NCI-H345 treated with DMSO at 0.1 percent for 48 hours (cell line): Measurements from ENCODE around the gene ACOXL.
"Not testable (repeated sequence)": the region's sequence is repeated elsewhere in the genome, so short reads cannot be mapped to it uniquely, and the experiment has no call there.

ENCODE experiments used
- DNase-seq: peaks from one replicate; lab custom pipeline; 2025; ENCODE audit not compliant: unreplicated experiment; lab: John Stamatoyannopoulos, UW

ACOXL gene

GRCh38 chr2:110732422-110733413, at the start of gene ACOXL:
TSS of gene ACOXL (plus strand) at chr2:110732573. CDS start at chr2:110768390, 35,817 bp downstream.
- DNase-seq, result peak; percentile 28

- no peak for DNase-seq
These were observed 49.5 kb upstream of the ACOXL start for GRCh38 chr2:110682872-110683271.

GRCh38 chr2:110687775-110688484, 44.4 kb upstream of the ACOXL start:
- not testable (repeated sequence) for DNase-seq

- no peak for DNase-seq
These were observed 43.7 kb upstream of the ACOXL start for GRCh38 chr2:110688594-110689091.

GRCh38 chr2:110690083-110690965, 42.0 kb upstream of the ACOXL start:
- no peak for DNase-seq

- no peak for DNase-seq
These were observed 40.6 kb upstream of the ACOXL start for GRCh38 chr2:110691612-110692258.

GRCh38 chr2:110695146-110695898, 37.1 kb upstream of the ACOXL start:
- not testable (repeated sequence) for DNase-seq

- not testable (repeated sequence) for DNase-seq
These were observed 34.1 kb upstream of the ACOXL start for GRCh38 chr2:110698253-110698652.

- no peak for DNase-seq
These were observed 29.6 kb upstream of the ACOXL start for GRCh38 chr2:110702514-110703380.

GRCh38 chr2:110707386-110707965, 24.9 kb upstream of the ACOXL start:
- no peak for DNase-seq

- DNase-seq, result no peak
These were observed 23.9 kb upstream of the ACOXL start for GRCh38 chr2:110708455-110708854.

- DNase-seq, result no peak
These were observed 19.6 kb upstream of the ACOXL start for GRCh38 chr2:110712737-110713136.

GRCh38 chr2:110713513-110714362, 18.6 kb upstream of the ACOXL start:
- no peak for DNase-seq

- DNase-seq, result no peak
These were observed 17.7 kb upstream of the ACOXL start for GRCh38 chr2:110714452-110715224.

GRCh38 chr2:110716959-110717645, 15.3 kb upstream of the ACOXL start:
- no peak for DNase-seq

GRCh38 chr2:110717734-110718133, 14.6 kb upstream of the ACOXL start:
- no peak for DNase-seq
